ENCODE data around the gene SCN1B.
"Not testable (repeated sequence)": the region's sequence is repeated elsewhere in the genome, so short reads cannot be mapped to it uniquely, and the experiment has no call there.

Gene SCN1B

GRCh38 chr19:35027009-35027408 lies 3.3 kb upstream of the SCN1B start:
- Histone ChIP-seq H3K4me1 (ENCODE audit: low read length) (no peaks in the 10 kb centered on the region), H3K79me2 (ENCODE audit: low read length) (no peaks in the 10 kb centered on the region), H3K36me3 (replicated peaks; ENCODE audit: insufficient read depth, low read length) (no peaks in the 10 kb centered on the region), H2AFZ (ENCODE audit: low read length) (no peak overlapping the region), H3K9me2 (replicated peaks; ENCODE audit: insufficient read depth, low read length) (no peaks in the 10 kb centered on the region), H3F3A (ENCODE audit: insufficient read depth, low read length) (no peaks in the 10 kb centered on the region), H3K9me3 (replicated peaks; ENCODE audit: insufficient read depth, low read length) (no peaks in the 10 kb centered on the region), H3K9ac (ENCODE audit: low read length) (no peak overlapping the region), H3K4me3 (ENCODE audit: low read length) (no peak overlapping the region), H3K27me3 (replicated peaks; ENCODE audit: insufficient read depth, low read length) (peaks cover 20% of the 10 kb centered on the region), H3K27ac (ENCODE audit: low read length) (no peak overlapping the region), H3K4me2 (ENCODE audit: low read depth, low read length) (no peak overlapping the region), H4K20me1 (ENCODE audit: insufficient read depth, low read length) (no peaks in the 10 kb centered on the region)
- TF ChIP-seq EZH2phosphoT487 (IDR thresholded peaks at IDR 0.05; ENCODE audit: low read length) (no peak), EZH2 (optimal IDR thresholded peaks at IDR 0.05; ENCODE audit: low read depth, low read length) (no peak), CTCF (IDR thresholded peaks at IDR 0.05; ENCODE audit: low read length) (no peak)
- no peak for DNase-seq

GRCh38 chr19:35027851-35028599 lies 2.2 kb upstream of the SCN1B start:
- Histone ChIP-seq H3K9me3 (replicated peaks; ENCODE audit: insufficient read depth, low read length) (no peaks in the 10 kb centered on the region), H3K4me1 (ENCODE audit: low read length) (no peaks in the 10 kb centered on the region), H3K27ac (ENCODE audit: low read length) (no peak overlapping the region), H2AFZ (ENCODE audit: low read length) (no peak overlapping the region), H3F3A (ENCODE audit: insufficient read depth, low read length) (no peaks in the 10 kb centered on the region), H3K9ac (ENCODE audit: low read length) (no peak overlapping the region), H4K20me1 (ENCODE audit: insufficient read depth, low read length) (no peaks in the 10 kb centered on the region), H3K79me2 (ENCODE audit: low read length) (no peaks in the 10 kb centered on the region), H3K9me2 (replicated peaks; ENCODE audit: insufficient read depth, low read length) (no peaks in the 10 kb centered on the region), H3K27me3 (replicated peaks; ENCODE audit: insufficient read depth, low read length) (peaks cover 30% of the 10 kb centered on the region), H3K36me3 (replicated peaks; ENCODE audit: insufficient read depth, low read length) (no peaks in the 10 kb centered on the region), H3K4me3 (ENCODE audit: low read length) (no peak overlapping the region), H3K4me2 (ENCODE audit: low read depth, low read length) (no peak overlapping the region)
- TF ChIP-seq EZH2phosphoT487 (IDR thresholded peaks at IDR 0.05; ENCODE audit: low read length) (no peak), EZH2 (optimal IDR thresholded peaks at IDR 0.05; ENCODE audit: low read depth, low read length) (no peak), CTCF (IDR thresholded peaks at IDR 0.05; ENCODE audit: low read length) (no peak)
- DNase-seq: no peak

GRCh38 chr19:35028600-35028885 lies 1.7 kb upstream of the SCN1B start:
- not testable (repeated sequence) for H3K27ac ChIP-seq (ENCODE audit: low read length); H3K4me2 ChIP-seq (ENCODE audit: low read depth, low read length); H3K36me3 ChIP-seq (replicated peaks; ENCODE audit: insufficient read depth, low read length); H3K9me2 ChIP-seq (replicated peaks; ENCODE audit: insufficient read depth, low read length); H3K9ac ChIP-seq (ENCODE audit: low read length); H3K79me2 ChIP-seq (ENCODE audit: low read length); DNase-seq; H3K9me3 ChIP-seq (replicated peaks; ENCODE audit: insufficient read depth, low read length); H3F3A ChIP-seq (ENCODE audit: insufficient read depth, low read length); H2AFZ ChIP-seq (ENCODE audit: low read length); H3K4me1 ChIP-seq (ENCODE audit: low read length); H4K20me1 ChIP-seq (ENCODE audit: insufficient read depth, low read length); H3K4me3 ChIP-seq (ENCODE audit: low read length)
- peaks cover 35% of the 10 kb centered on the region for H3K27me3 ChIP-seq (replicated peaks; ENCODE audit: insufficient read depth, low read length)

- not testable (repeated sequence) for H3K4me1 ChIP-seq (ENCODE audit: low read length); H3K4me2 ChIP-seq (ENCODE audit: low read depth, low read length); H2AFZ ChIP-seq (ENCODE audit: low read length); H3K9ac ChIP-seq (ENCODE audit: low read length); H3K27ac ChIP-seq (ENCODE audit: low read length); DNase-seq; H3K36me3 ChIP-seq (replicated peaks; ENCODE audit: insufficient read depth, low read length); H3K4me3 ChIP-seq (ENCODE audit: low read length); H4K20me1 ChIP-seq (ENCODE audit: insufficient read depth, low read length); H3K9me3 ChIP-seq (replicated peaks; ENCODE audit: insufficient read depth, low read length); H3K79me2 ChIP-seq (ENCODE audit: low read length); H3K9me2 ChIP-seq (replicated peaks; ENCODE audit: insufficient read depth, low read length); H3F3A ChIP-seq (ENCODE audit: insufficient read depth, low read length)
- peaks cover 43% of the 10 kb centered on the region for H3K27me3 ChIP-seq (replicated peaks; ENCODE audit: insufficient read depth, low read length)
Measured at GRCh38 chr19:35029275-35029736, 964 bp upstream of the SCN1B start.
